Liver (tissue), 9 donors: ENCODE data around the gene SERPINA6. TPM values are rescaled to one million over a fixed set of nuclear protein-coding genes. Genes with fewer than 3 reads are reported as not detected.

Experiments
- DNase-seq: peaks from one replicate; pipeline ENCODE4 v3.0.0-alpha.2; 2017; ENCODE audit warnings: low spot score
- H3K27ac ChIP-seq, 2 donors: one replicate each; pipeline ENCODE4 v1.7.0; 2013; ENCODE audit warnings: inconsistent platforms in 2 of 2, low read length in 2 of 2, control low read depth in 1 of 2, low read depth in 1 of 2, mild to moderate bottlenecking in 1 of 2
- H3K27me3 ChIP-seq, 4 donors: one replicate each; pipeline versions ENCODE4 v1.6.1 to v1.7.0; 2013; ENCODE audit warnings: low read length in 3 of 4, inconsistent platforms in 1 of 4, mild to moderate bottlenecking in 1 of 4, moderate library complexity in 1 of 4; ENCODE audit not compliant: control insufficient read depth in 4 of 4, insufficient read depth in 4 of 4
- H3K36me3 ChIP-seq, 4 donors: one replicate each; pipeline versions ENCODE4 v1.6.1 to v1.7.0; 2013; ENCODE audit warnings: low read length in 3 of 4, mild to moderate bottlenecking in 3 of 4, low read depth in 1 of 4, moderate library complexity in 1 of 4; ENCODE audit not compliant: control insufficient read depth in 4 of 4, insufficient read depth in 3 of 4
- H3K4me1 ChIP-seq, 4 donors: one replicate each; pipeline versions ENCODE4 v1.6.1 to v1.7.0; 2013; ENCODE audit warnings: low read length in 3 of 4, mild to moderate bottlenecking in 3 of 4, moderate library complexity in 1 of 4; ENCODE audit not compliant: control insufficient read depth in 4 of 4, insufficient read depth in 4 of 4
- H3K4me3 ChIP-seq, 3 donors: one replicate each; pipeline versions ENCODE4 v1.6.1 to v1.7.0; 2013; ENCODE audit warnings: low read length in 3 of 3, control low read depth in 1 of 3, low read depth in 1 of 3, mild to moderate bottlenecking in 1 of 3
- H3K9ac ChIP-seq, 2 donors: one replicate each; pipeline ENCODE4 v1.7.0; 2013; ENCODE audit warnings: low read length in 2 of 2, mild to moderate bottlenecking in 2 of 2, moderate library complexity in 2 of 2, control low read depth in 1 of 2, low read depth in 1 of 2
- H3K9me3 ChIP-seq, 4 donors: one replicate each; pipeline versions ENCODE4 v1.6.1 to v1.7.0; 2013; ENCODE audit warnings: low read length in 3 of 4; ENCODE audit not compliant: control insufficient read depth in 4 of 4
- ATF3 ChIP-seq: IDR thresholded peaks from 2 replicates; pipeline ENCODE4 v1.6.1; 2016; ENCODE audit warnings: antibody characterized with exemption
- CTCF ChIP-seq: fragments of 150-350 bp; IDR thresholded peaks from 2 replicates; pipeline ENCODE4 v1.5.1; 2017; ENCODE audit warnings: improper control_type of control experiment, low read depth, low read length; ENCODE audit not compliant: missing input control
- EGR1 ChIP-seq, 2 donors: IDR thresholded peaks; 2 replicates each; pipeline ENCODE4 v1.6.1; 2016 to 2018; ENCODE audit warnings: antibody characterized with exemption in 2 of 2, low read depth in 2 of 2
- FOXA1 ChIP-seq: IDR thresholded peaks from 2 replicates; pipeline ENCODE4 v1.6.1; 2016; ENCODE audit warnings: antibody characterized with exemption
- FOXA2 ChIP-seq: IDR thresholded peaks from 2 replicates; pipeline ENCODE4 v1.6.1; 2016; ENCODE audit warnings: antibody characterized with exemption
- GABPA ChIP-seq, 2 donors: IDR thresholded peaks in 1 of 2; conservative IDR thresholded peaks in 1 of 2; 2 replicates each; pipeline ENCODE4 v1.6.1; 2016; ENCODE audit warnings: antibody characterized with exemption in 2 of 2, mild to moderate bottlenecking in 1 of 2, moderate library complexity in 1 of 2
- HNF4A ChIP-seq, 2 donors: conservative IDR thresholded peaks; 2 replicates each; pipeline ENCODE4 v1.6.1; 2016; ENCODE audit warnings: antibody characterized with exemption in 2 of 2, mild to moderate bottlenecking in 2 of 2
- HNF4G ChIP-seq: IDR thresholded peaks from 2 replicates; pipeline ENCODE4 v1.6.1; 2016; ENCODE audit warnings: antibody characterized with exemption
- JUND ChIP-seq, 2 donors: IDR thresholded peaks; 2 replicates each; pipeline ENCODE4 v1.6.1; 2016; ENCODE audit warnings: antibody characterized with exemption in 2 of 2
- NR2F2 ChIP-seq: IDR thresholded peaks from 2 replicates; pipeline ENCODE4 v1.6.1; 2016; ENCODE audit warnings: antibody characterized with exemption
- RAD21 ChIP-seq, 2 donors: IDR thresholded peaks; 2 replicates each; pipeline ENCODE4 v1.6.1; 2016; ENCODE audit warnings: antibody characterized with exemption in 2 of 2, mild to moderate bottlenecking in 2 of 2
- REST ChIP-seq: IDR thresholded peaks from 2 replicates; pipeline ENCODE4 v1.6.1; 2016; ENCODE audit warnings: antibody characterized with exemption, mild to moderate bottlenecking
- RXRA ChIP-seq, 2 donors: IDR thresholded peaks; 2 replicates each; pipeline ENCODE4 v1.6.1; 2017 to 2018; ENCODE audit warnings: antibody characterized with exemption in 2 of 2, mild to moderate bottlenecking in 1 of 2
- SP1 ChIP-seq: IDR thresholded peaks from 2 replicates; pipeline ENCODE4 v1.6.1; 2018; ENCODE audit warnings: antibody characterized with exemption, mild to moderate bottlenecking
- TAF1 ChIP-seq: conservative IDR thresholded peaks from 2 replicates; pipeline ENCODE4 v1.6.1; 2016; ENCODE audit warnings: antibody characterized with exemption, mild to moderate bottlenecking
- YY1 ChIP-seq: IDR thresholded peaks from 2 replicates; pipeline ENCODE4 v1.6.1; 2016; ENCODE audit warnings: antibody characterized with exemption, mild to moderate bottlenecking
- ZBTB33 ChIP-seq: IDR thresholded peaks from 2 replicates; pipeline ENCODE4 v1.6.1; 2016; ENCODE audit warnings: antibody characterized with exemption
- WGBS: extraction: QIAGEN DNeasy Blood & Tissue Kit; methylation state at CpG from one replicate; pipeline ENCODE4 v1.1.7; 2013; 5-methylcytosine and 5-hydroxymethylcytosine counted together
- polyA plus RNA-seq, 2 donors: library from polyadenylated mRNA; stranded (reverse) in 1 of 2; unstranded in 1 of 2; fragments of 200-250 nt in 1 of 2; fragments of >200 nt in 1 of 2; fragmentation: Nextera tagmentation in 1 of 2; extraction: Ambion mirVana in 1 of 2; gene quantifications; one replicate each; pipeline versions ENCODE4 v1.2.1 to v1.2.3, GENCODE V29; 2013 to 2015
- total RNA-seq, 2 donors: library from RNA; depleted of rRNA; stranded (reverse); fragments of >200 nt; gene quantifications; one replicate each; pipeline ENCODE4 v1.2.3, GENCODE V29; 2014
- TF ChIP-seq, protein P1 (sequence below): IDR thresholded peaks from 2 replicates; pipeline ENCODE4 v1.6.1; 2016; ENCODE audit warnings: antibody characterized with exemption
- donor health status: healthy.
- donor health status: healthy.
- donor health status: healthy.
- donor health status: healthy.
- donor health status: healthy.

The SERPINA6 gene
- total and polyA plus RNA-seq, 4 donors = 188 to 357 (median 328) TPM

- Histone ChIP-seq H3K9me3 (no peaks in the 10 kb centered on the region), H3K27ac (no peak overlapping the region), H3K27me3 (no peaks in the 10 kb centered on the region), H3K36me3 (peaks cover 9 to 43% (median 37%) of the 10 kb centered on the region in 4 donors), H3K9ac (no peak overlapping the region), H3K4me1 (peaks cover 0 to 32% (median 20%) of the 10 kb centered on the region in 4 donors), H3K4me3 (no peak overlapping the region)
- TF ChIP-seq SP1 = no peak
- no peak for TF ChIP-seq REST
- no peak for TF ChIP-seq RAD21 (IDR thresholded peaks at IDR 0.05)
- TF ChIP-seq FOXA2 = no peak
- TF ChIP-seq EGR1 (IDR thresholded peaks at IDR 0.05; ENCODE audit: low read depth in 2 of 2) = no peak
- TF ChIP-seq JUND (IDR thresholded peaks at IDR 0.05) = no peak
- TF ChIP-seq, protein P1, sequence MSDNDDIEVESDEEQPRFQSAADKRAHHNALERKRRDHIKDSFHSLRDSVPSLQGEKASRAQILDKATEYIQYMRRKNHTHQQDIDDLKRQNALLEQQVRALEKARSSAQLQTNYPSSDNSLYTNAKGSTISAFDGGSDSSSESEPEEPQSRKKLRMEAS = no peak
- TF ChIP-seq GABPA (IDR thresholded peaks at IDR 0.05 in 1 of 2, conservative IDR thresholded peaks at IDR 0.05 in 1 of 2) = no peak
- TF ChIP-seq NR2F2 = no peak
- TF ChIP-seq TAF1 = no peak
- no peak for TF ChIP-seq HNF4A (conservative IDR thresholded peaks at IDR 0.05)
- TF ChIP-seq ATF3 = no peak
- no peak for TF ChIP-seq HNF4G
- no peak for TF ChIP-seq RXRA (IDR thresholded peaks at IDR 0.05)
- TF ChIP-seq FOXA1 = no peak
- TF ChIP-seq ZBTB33 = no peak
- TF ChIP-seq YY1 = no peak
- TF ChIP-seq CTCF = no peak
- 93% methylated on average over 2 of the region's 2 CpGs for WGBS
- DNase-seq = no peak
These were observed 38.9 kb downstream of the SERPINA6 start for GRCh38 chr14:94284221-94284620.
